MCF 10A (cell line): ENCODE results near the gene PCNX2. TPM values are rescaled to one million over a fixed set of nuclear protein-coding genes. Genes with fewer than 3 reads are reported as not detected.
A peak's percentile ranks its signal among the peaks of the same experiment; 100 is the strongest.

Experiments used
- BruUV-seq: library from RNA; stranded (reverse); fragments of 400-500 nt; replicated peaks from 2 replicates; lab custom pipeline; 2021; lab: Mats Ljungman, UMichigan
- CTCF ChIA-PET: fragments of 300-600 bp; sonication (Branson Sonifier 250); formaldehyde crosslinking; extraction: SDS; loops from one replicate; lab custom pipeline; 2021; ENCODE audit warnings: antibody characterized with exemption, inconsistent platforms; lab: Yijun Ruan, JAX
- POLR2A ChIA-PET: fragments of 300-600, 350-650 bp; sonication (Branson Sonifier 250); formaldehyde crosslinking; extraction: SDS; loops from one replicate; lab custom pipeline; 2020; ENCODE audit warnings: antibody characterized with exemption, inconsistent platforms; lab: Yijun Ruan, JAX
- DNase-seq: peaks from one replicate; pipeline ENCODE4 v3.0.0-alpha.2; 2018; ENCODE audit not compliant: unreplicated experiment
- H3K27ac Mint-ChIP-seq: one replicate; pipeline ENCODE4 v1.8.0; 2022; ENCODE audit warnings: mild to moderate bottlenecking, low read depth, mixed read lengths; ENCODE audit not compliant: unreplicated experiment
- H3K27me3 Mint-ChIP-seq: one replicate; pipeline ENCODE4 v1.8.0; 2022; ENCODE audit warnings: mixed read lengths; ENCODE audit not compliant: insufficient read depth, unreplicated experiment
- H3K36me3 Mint-ChIP-seq: one replicate; pipeline ENCODE4 v1.8.0; 2022; ENCODE audit warnings: mild to moderate bottlenecking, moderate library complexity, mixed read lengths; ENCODE audit not compliant: insufficient read depth, unreplicated experiment
- H3K4me1 Mint-ChIP-seq: one replicate; pipeline ENCODE4 v1.8.0; 2022; ENCODE audit warnings: mixed read lengths; ENCODE audit not compliant: insufficient read depth, unreplicated experiment
- H3K4me3 Mint-ChIP-seq: one replicate; pipeline ENCODE4 v1.8.0; 2022; ENCODE audit warnings: mild to moderate bottlenecking, moderate library complexity, mixed read lengths; ENCODE audit not compliant: unreplicated experiment
- H3K9me3 Mint-ChIP-seq: one replicate; pipeline ENCODE4 v1.8.0; 2022; ENCODE audit warnings: mixed read lengths; ENCODE audit not compliant: unreplicated experiment
- intact Hi-C: fragments of 100-400 bp; cut with micrococcal nuclease; formaldehyde crosslinking; loops from 2 replicates; pipeline ENCODE4 v1.14.1; 2022
- total RNA-seq: library from RNA; stranded (reverse); gene quantifications from 2 replicates; pipeline ENCODE4 v1.2.3, GENCODE V29; 2022
- TF ChIP-seq, protein P1 (sequence below): fragments of 200-600 bp; IDR thresholded peaks from one replicate; pipeline ENCODE4 v1.8.0; 2022; ENCODE audit warnings: antibody characterized with exemption, mild to moderate bottlenecking; ENCODE audit not compliant: unreplicated experiment

The PCNX2 gene
- total RNA-seq, 1 experiment from 2014 or later = 80.5 TPM

DNA sequence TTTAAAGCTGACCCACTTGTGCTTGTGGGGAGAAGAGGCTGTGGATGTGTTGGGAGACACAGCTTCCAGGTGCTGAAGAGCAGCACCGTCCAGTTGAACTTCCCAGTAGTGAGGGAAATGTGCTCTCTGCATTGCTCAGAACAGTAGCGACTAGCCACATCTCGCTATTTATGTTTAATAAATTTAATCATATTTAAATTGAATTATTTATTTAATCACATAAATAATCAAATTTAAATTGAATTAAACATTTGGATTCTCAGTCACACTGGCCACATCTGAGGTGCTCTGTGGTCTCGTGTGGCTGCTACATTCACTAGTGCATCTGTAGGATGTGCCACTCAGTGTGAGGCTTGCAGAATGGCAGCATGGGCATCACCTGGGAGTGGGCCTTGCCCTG, 325.0 kb downstream of the PCNX2 start:
- Mint-ChIP-seq H3K4me3 (no peak overlapping the region), H3K36me3 (peaks cover 100% of the 10 kb centered on the region), H3K4me1 (peaks cover 29% of the 10 kb centered on the region), H3K27me3 (no peaks in the 10 kb centered on the region), H3K9me3 (peaks cover 33% of the 10 kb centered on the region), H3K27ac (no peak overlapping the region)
- no TSS peak for BruUV-seq
- no peak for DNase-seq
- POLR2A ChIA-PET = interaction anchor here (0.5 kb wide), 1 partner anchor 33 kb away, joined by 3 read pairs; no protein-coding TSS in a partner anchor
- intact Hi-C loops = no loop called here
- CTCF ChIA-PET = interaction anchor here (0.7 to 1.2 kb wide), 3 partner anchors 53 to 336 kb away, joined by 3 read pairs; no protein-coding TSS in a partner anchor
- TF ChIP-seq, protein P1, sequence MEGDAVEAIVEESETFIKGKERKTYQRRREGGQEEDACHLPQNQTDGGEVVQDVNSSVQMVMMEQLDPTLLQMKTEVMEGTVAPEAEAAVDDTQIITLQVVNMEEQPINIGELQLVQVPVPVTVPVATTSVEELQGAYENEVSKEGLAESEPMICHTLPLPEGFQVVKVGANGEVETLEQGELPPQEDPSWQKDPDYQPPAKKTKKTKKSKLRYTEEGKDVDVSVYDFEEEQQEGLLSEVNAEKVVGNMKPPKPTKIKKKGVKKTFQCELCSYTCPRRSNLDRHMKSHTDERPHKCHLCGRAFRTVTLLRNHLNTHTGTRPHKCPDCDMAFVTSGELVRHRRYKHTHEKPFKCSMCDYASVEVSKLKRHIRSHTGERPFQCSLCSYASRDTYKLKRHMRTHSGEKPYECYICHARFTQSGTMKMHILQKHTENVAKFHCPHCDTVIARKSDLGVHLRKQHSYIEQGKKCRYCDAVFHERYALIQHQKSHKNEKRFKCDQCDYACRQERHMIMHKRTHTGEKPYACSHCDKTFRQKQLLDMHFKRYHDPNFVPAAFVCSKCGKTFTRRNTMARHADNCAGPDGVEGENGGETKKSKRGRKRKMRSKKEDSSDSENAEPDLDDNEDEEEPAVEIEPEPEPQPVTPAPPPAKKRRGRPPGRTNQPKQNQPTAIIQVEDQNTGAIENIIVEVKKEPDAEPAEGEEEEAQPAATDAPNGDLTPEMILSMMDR = no peak

DNA sequence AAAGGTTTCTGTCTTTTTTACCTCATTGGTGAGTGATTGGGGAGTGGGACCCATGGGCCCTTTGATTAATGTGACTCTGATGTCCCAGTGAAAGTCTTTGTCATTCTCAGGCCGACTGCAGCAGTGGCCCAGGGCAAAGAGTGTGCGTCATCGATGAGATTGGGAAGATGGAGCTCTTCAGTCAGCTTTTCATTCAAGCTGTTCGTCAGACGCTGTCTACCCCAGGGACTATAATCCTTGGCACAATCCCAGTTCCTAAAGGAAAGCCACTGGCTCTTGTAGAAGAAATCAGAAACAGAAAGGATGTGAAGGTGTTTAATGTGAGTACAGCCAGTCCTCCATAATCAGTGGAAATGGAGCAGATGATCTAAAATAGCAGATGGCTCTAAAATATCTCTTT, 325.7 kb downstream of the PCNX2 start:
- POLR2A ChIA-PET = interaction anchor here (1.4 kb wide), 1 partner anchor 277 kb away, joined by 4 read pairs; no protein-coding TSS in a partner anchor
- no peak overlapping the region for H3K4me3 Mint-ChIP-seq
- peaks cover 23% of the 10 kb centered on the region for H3K4me1 Mint-ChIP-seq
- peaks cover 33% of the 10 kb centered on the region for H3K9me3 Mint-ChIP-seq
- DNase-seq = no peak
- TF ChIP-seq, protein P1 = no peak
- intact Hi-C loops = no loop called here
- peaks cover 100% of the 10 kb centered on the region for H3K36me3 Mint-ChIP-seq
- H3K27ac Mint-ChIP-seq = peak overlapping the region; percentile 13
- BruUV-seq = no TSS peak
- CTCF ChIA-PET = interaction anchor here (0.6 to 1.6 kb wide), 7 partner anchors 17 to 338 kb away, joined by 3 to 10 read pairs (median 3); no protein-coding TSS in a partner anchor
- H3K27me3 Mint-ChIP-seq = no peaks in the 10 kb centered on the region

DNA sequence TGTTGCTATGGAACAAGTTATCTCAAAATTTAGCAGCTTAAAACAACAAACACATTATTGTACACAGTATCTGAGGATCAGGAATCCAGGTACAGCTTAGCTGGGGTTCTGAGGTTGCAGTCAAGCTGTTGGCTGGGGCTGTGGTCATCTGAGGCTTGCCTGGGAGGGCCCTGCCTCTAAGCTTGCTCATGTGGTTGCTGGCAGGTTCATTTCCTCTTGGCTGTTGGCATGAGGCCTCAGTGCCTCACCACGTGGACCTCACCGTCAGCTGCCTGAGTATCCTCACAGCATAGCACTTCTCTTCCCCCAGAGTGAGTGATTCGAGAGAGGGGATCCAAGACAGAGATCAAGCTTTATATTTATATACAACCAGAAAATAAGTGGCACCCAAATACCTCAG, 326.6 kb downstream of the PCNX2 start:
- Mint-ChIP-seq H3K9me3 (peaks cover 28% of the 10 kb centered on the region), H3K4me1 (peaks cover 17% of the 10 kb centered on the region), H3K36me3 (peaks cover 100% of the 10 kb centered on the region), H3K4me3 (no peak overlapping the region), H3K27me3 (no peaks in the 10 kb centered on the region), H3K27ac (peak overlapping the region; percentile 13)
- CTCF ChIA-PET = interaction anchor here (0.6 to 1.6 kb wide), 7 partner anchors 16 to 338 kb away, joined by 3 to 10 read pairs (median 3); no protein-coding TSS in a partner anchor
- intact Hi-C loops = no loop called here
- BruUV-seq = no TSS peak
- no peak for DNase-seq
- POLR2A ChIA-PET = interaction anchor here (1.4 kb wide), 1 partner anchor 278 kb away, joined by 4 read pairs; no protein-coding TSS in a partner anchor
- TF ChIP-seq, protein P1 = no peak

DNA sequence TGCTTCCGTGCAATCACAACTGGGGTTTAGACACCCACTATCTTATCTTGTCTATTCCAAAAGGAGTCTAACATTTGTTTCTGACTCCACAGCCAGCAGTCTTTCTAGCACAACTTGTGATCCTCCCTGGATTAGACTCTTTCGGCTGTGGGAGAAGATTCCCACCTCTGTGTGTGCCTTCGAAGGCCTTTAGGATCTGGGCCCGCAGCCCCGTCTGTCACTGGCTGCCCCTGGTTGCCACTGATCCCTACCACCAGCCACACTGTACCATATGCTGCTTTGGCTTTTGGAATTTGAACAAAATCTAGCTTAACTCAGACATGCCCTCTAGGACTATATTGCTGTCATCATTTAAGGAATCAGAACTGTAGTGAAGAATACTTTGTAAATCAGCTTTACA, 327.1 kb downstream of the PCNX2 start:
- no peak for DNase-seq
- intact Hi-C loops = no loop called here
- no peaks in the 10 kb centered on the region for H3K27me3 Mint-ChIP-seq
- H3K4me3 Mint-ChIP-seq = no peak overlapping the region
- ChIA-PET POLR2A (interaction anchor here (1.4 kb wide), 1 partner anchor 278 kb away, joined by 4 read pairs; no protein-coding TSS in a partner anchor), CTCF (interaction anchor here (0.6 to 1.6 kb wide), 7 partner anchors 11 to 332 kb away, joined by 3 to 10 read pairs (median 3); no protein-coding TSS in a partner anchor)
- peaks cover 22% of the 10 kb centered on the region for H3K9me3 Mint-ChIP-seq
- peaks cover 17% of the 10 kb centered on the region for H3K4me1 Mint-ChIP-seq
- peaks cover 100% of the 10 kb centered on the region for H3K36me3 Mint-ChIP-seq
- TF ChIP-seq, protein P1 = no peak
- BruUV-seq = no TSS peak
- peak overlapping the region; percentile 49 for H3K27ac Mint-ChIP-seq
